SU-DHL-6 (cell line): Measurements from ENCODE around the gene PLXNA2.

Experiments
- EZH2phosphoT487 ChIP-seq: fragments of 200-600 bp; sonication (generic), shearing (Covaris generic); conservative IDR thresholded peaks from 2 replicates; pipeline ENCODE4 v1.6.1; 2018; ENCODE audit warnings: mild to moderate bottlenecking, antibody characterized with exemption, low read length, moderate library complexity, mixed read lengths
- TF ChIP-seq, protein P1 (sequence below): fragments of 200-600 bp; sonication (generic); IDR thresholded peaks from one replicate; pipeline ENCODE4 v1.5.1; 2017; ENCODE audit warnings: antibody characterized with exemption, mild to moderate bottlenecking, low read length, moderate library complexity; ENCODE audit not compliant: insufficient read depth, poor library complexity, severe bottlenecking

DNA sequence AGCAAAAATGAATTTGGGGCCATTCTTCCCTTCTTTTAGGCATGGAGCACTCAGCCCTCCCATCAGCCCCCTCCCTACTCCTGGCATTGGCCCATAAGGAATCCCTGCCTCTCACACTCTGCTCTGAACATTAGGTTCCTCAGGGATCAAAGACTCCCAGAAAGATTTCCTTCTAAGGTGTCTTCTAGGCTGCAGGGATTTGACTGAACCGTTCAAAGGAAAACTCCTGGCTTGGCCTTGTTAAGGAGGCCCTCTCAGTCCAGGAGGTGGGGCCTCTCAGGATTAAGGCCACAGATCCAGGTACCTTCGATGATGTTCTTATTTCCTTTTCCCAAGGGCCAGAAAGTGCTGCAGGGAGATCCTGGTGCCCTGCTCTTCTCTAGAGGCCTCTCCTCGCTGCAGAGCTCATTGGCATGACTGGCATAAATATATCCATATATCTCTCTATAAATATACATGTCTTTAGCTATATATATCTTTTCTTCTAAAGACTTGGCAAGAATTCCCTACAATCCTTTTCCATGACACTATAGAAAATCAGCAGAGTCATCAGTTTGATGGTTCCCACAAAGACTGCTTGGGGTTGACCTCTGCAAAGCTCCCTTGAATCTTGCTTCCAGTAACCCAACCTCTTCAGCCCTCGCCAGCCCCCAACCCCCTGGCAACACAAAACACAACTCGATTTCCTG, 59.1 kb downstream of the PLXNA2 start:
- TF ChIP-seq, protein P1, sequence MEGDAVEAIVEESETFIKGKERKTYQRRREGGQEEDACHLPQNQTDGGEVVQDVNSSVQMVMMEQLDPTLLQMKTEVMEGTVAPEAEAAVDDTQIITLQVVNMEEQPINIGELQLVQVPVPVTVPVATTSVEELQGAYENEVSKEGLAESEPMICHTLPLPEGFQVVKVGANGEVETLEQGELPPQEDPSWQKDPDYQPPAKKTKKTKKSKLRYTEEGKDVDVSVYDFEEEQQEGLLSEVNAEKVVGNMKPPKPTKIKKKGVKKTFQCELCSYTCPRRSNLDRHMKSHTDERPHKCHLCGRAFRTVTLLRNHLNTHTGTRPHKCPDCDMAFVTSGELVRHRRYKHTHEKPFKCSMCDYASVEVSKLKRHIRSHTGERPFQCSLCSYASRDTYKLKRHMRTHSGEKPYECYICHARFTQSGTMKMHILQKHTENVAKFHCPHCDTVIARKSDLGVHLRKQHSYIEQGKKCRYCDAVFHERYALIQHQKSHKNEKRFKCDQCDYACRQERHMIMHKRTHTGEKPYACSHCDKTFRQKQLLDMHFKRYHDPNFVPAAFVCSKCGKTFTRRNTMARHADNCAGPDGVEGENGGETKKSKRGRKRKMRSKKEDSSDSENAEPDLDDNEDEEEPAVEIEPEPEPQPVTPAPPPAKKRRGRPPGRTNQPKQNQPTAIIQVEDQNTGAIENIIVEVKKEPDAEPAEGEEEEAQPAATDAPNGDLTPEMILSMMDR, result no peak
- TF ChIP-seq EZH2phosphoT487, result no peak
